Neural progenitor cell (in vitro differentiated cells): ENCODE data around the gene TPST1. TPM values are rescaled to one million over a fixed set of nuclear protein-coding genes. Genes with fewer than 3 reads are reported as not detected.

ENCODE experiments used
- DNase-seq: peaks from one replicate; pipeline ENCODE4 v3.0.0-alpha.2; 2016; ENCODE audit warnings: low spot score
- H2AFZ ChIP-seq: fragments of 200-600 bp; sonication (generic); replicated peaks from 2 replicates; pipeline ENCODE4 v1.6.1; 2016; ENCODE audit warnings: antibody characterized with exemption
- H3F3A ChIP-seq: fragments of 200-600 bp; sonication (generic); 2 replicates; pipeline ENCODE4 v1.6.1; 2016; ENCODE audit warnings: antibody characterized with exemption, low read depth
- H3K27ac ChIP-seq: fragments of 200-600 bp; sonication (generic); 2 replicates; pipeline ENCODE4 v1.5.1; 2016; ENCODE audit warnings: mild to moderate bottlenecking
- H3K27me3 ChIP-seq: fragments of 200-600 bp; sonication (generic); 2 replicates; pipeline ENCODE4 v1.6.1; 2016; ENCODE audit warnings: mild to moderate bottlenecking, moderate library complexity
- H3K36me3 ChIP-seq: fragments of 200-600 bp; sonication (generic); 2 replicates; pipeline ENCODE4 v1.5.1; 2016
- H3K4me1 ChIP-seq: fragments of 200-600 bp; sonication (generic); 2 replicates; pipeline ENCODE4 v1.6.1; 2016; ENCODE audit warnings: mixed run types
- H3K4me2 ChIP-seq: fragments of 200-600 bp; sonication (generic); 2 replicates; pipeline ENCODE4 v1.6.1; 2016
- H3K4me3 ChIP-seq: fragments of 200-600 bp; sonication (generic); 2 replicates; pipeline ENCODE4 v1.5.1; 2016
- H3K79me2 ChIP-seq: fragments of 200-600 bp; sonication (generic); 2 replicates; pipeline ENCODE4 v1.6.1; 2016; ENCODE audit warnings: low read depth
- H3K9ac ChIP-seq: fragments of 200-600 bp; sonication (generic); 2 replicates; pipeline ENCODE4 v1.6.1; 2016
- H3K9me3 ChIP-seq: fragments of 200-600 bp; sonication (generic); 2 replicates; pipeline ENCODE4 v1.5.1; 2016; ENCODE audit warnings: low read depth
- H4K20me1 ChIP-seq: fragments of 200-600 bp; sonication (generic); 2 replicates; pipeline ENCODE4 v1.6.1; 2016; ENCODE audit warnings: low read depth
- H3K27ac Mint-ChIP-seq: 3 replicates; pipeline ENCODE4 v1.8.0; 2021; ENCODE audit warnings: mixed read lengths
- H3K27me3 Mint-ChIP-seq: 2 replicates; pipeline ENCODE4 v1.8.0; 2022; ENCODE audit warnings: low read depth, mild to moderate bottlenecking, inconsistent platforms, moderate library complexity, mixed read lengths; ENCODE audit not compliant: insufficient read depth
- H3K36me3 Mint-ChIP-seq: 3 replicates; pipeline ENCODE4 v1.8.0; 2021; ENCODE audit warnings: mixed read lengths
- H3K4me1 Mint-ChIP-seq: 3 replicates; pipeline ENCODE4 v1.8.0; 2021; ENCODE audit warnings: mixed read lengths
- H3K4me3 Mint-ChIP-seq: 3 replicates; pipeline ENCODE4 v1.8.0; 2021; ENCODE audit warnings: mild to moderate bottlenecking, moderate library complexity, mixed read lengths
- H3K9me3 Mint-ChIP-seq: 3 replicates; pipeline ENCODE4 v1.8.0; 2020; ENCODE audit warnings: mixed read lengths
- CTCF ChIP-seq: fragments of 200-600 bp; sonication (generic); IDR thresholded peaks from 2 replicates; pipeline ENCODE4 v1.5.1; 2017; ENCODE audit warnings: antibody characterized with exemption, mild to moderate bottlenecking
- EZH2 ChIP-seq: fragments of 200-600 bp; sonication (generic); IDR thresholded peaks from 2 replicates; pipeline ENCODE4 v1.6.1; 2017; ENCODE audit warnings: antibody characterized with exemption, mild to moderate bottlenecking, moderate library complexity
- EZH2phosphoT487 ChIP-seq: fragments of 200-600 bp; sonication (generic); IDR thresholded peaks from 2 replicates; pipeline ENCODE4 v1.6.1; 2017; ENCODE audit warnings: antibody characterized with exemption
- total RNA-seq: library from RNA; depleted of rRNA; stranded (reverse); fragments of >200 nt; gene quantifications from 2 replicates; pipeline ENCODE4 v1.2.3, GENCODE V29; 2015; ENCODE audit warnings: low replicate concordance

The TPST1 gene
- total RNA-seq, 1 donor from 2014 or later: 24.9 TPM

GRCh38 chr7:66255534-66256100 is 50.5 kb downstream of the TPST1 start:
- TF ChIP-seq CTCF: no peak
- no peak for TF ChIP-seq EZH2phosphoT487
- TF ChIP-seq EZH2: no peak
- Histone ChIP-seq H2AFZ (no peak overlapping the region), H3K27ac (no peak overlapping the region), H3K79me2 (peaks cover 19% of the 10 kb centered on the region), H4K20me1 (peaks cover 4% of the 10 kb centered on the region), H3K36me3 (no peaks in the 10 kb centered on the region), H3F3A (peaks cover 10% of the 10 kb centered on the region), H3K9ac (no peak overlapping the region), H3K4me2 (no peak overlapping the region), H3K4me3 (no peak overlapping the region), H3K4me1 (peaks cover 20% of the 10 kb centered on the region), H3K9me3 (no peaks in the 10 kb centered on the region), H3K27me3 (no peaks in the 10 kb centered on the region)
- no peak for DNase-seq
- H3K4me3 Mint-ChIP-seq: no peak overlapping the region
- H3K36me3 Mint-ChIP-seq: peaks cover 5% of the 10 kb centered on the region
- no peaks in the 10 kb centered on the region for H3K4me1 Mint-ChIP-seq
- H3K27me3 Mint-ChIP-seq: no peaks in the 10 kb centered on the region
- no peaks in the 10 kb centered on the region for H3K9me3 Mint-ChIP-seq
- H3K27ac Mint-ChIP-seq: no peak overlapping the region

GRCh38 chr7:66256281-66256680 is 51.1 kb downstream of the TPST1 start:
- H3K4me3 Mint-ChIP-seq: no peak overlapping the region
- TF ChIP-seq EZH2phosphoT487 (no peak), CTCF (no peak), EZH2 (no peak)
- no peak overlapping the region for H3K27ac Mint-ChIP-seq

GRCh38 chr7:66257481-66257880 is 52.3 kb downstream of the TPST1 start:
- Mint-ChIP-seq H3K4me3 (no peak overlapping the region), H3K9me3 (peaks cover 5% of the 10 kb centered on the region), H3K4me1 (no peaks in the 10 kb centered on the region), H3K27ac (no peak overlapping the region), H3K36me3 (peaks cover 4% of the 10 kb centered on the region), H3K27me3 (no peaks in the 10 kb centered on the region)
- no peak for DNase-seq
- Histone ChIP-seq H2AFZ (no peak overlapping the region), H3K27me3 (no peaks in the 10 kb centered on the region), H3K4me3 (no peak overlapping the region), H3K4me1 (peaks cover 20% of the 10 kb centered on the region), H4K20me1 (peaks cover 4% of the 10 kb centered on the region), H3K27ac (no peak overlapping the region), H3K4me2 (no peak overlapping the region), H3F3A (peaks cover 10% of the 10 kb centered on the region), H3K79me2 (peaks cover 23% of the 10 kb centered on the region), H3K9ac (no peak overlapping the region), H3K9me3 (no peaks in the 10 kb centered on the region), H3K36me3 (no peaks in the 10 kb centered on the region)
- TF ChIP-seq CTCF: no peak
- TF ChIP-seq EZH2phosphoT487: no peak
- no peak for TF ChIP-seq EZH2

More at GRCh38 chr7:66256281-66256680, 51.1 kb downstream of the TPST1 start:
- Mint-ChIP-seq H3K36me3 (peaks cover 4% of the 10 kb centered on the region), H3K27me3 (no peaks in the 10 kb centered on the region), H3K4me1 (no peaks in the 10 kb centered on the region), H3K9me3 (no peaks in the 10 kb centered on the region)
- H3K4me1 ChIP-seq: peaks cover 20% of the 10 kb centered on the region
- H2AFZ ChIP-seq: no peak overlapping the region
- H3K36me3 ChIP-seq: no peaks in the 10 kb centered on the region
- H3K27me3 ChIP-seq: no peaks in the 10 kb centered on the region
- H3K4me3 ChIP-seq: no peak overlapping the region
- peaks cover 10% of the 10 kb centered on the region for H3F3A ChIP-seq
- H3K9me3 ChIP-seq: no peaks in the 10 kb centered on the region
- no peak overlapping the region for H3K27ac ChIP-seq
- H3K79me2 ChIP-seq: peaks cover 23% of the 10 kb centered on the region
- no peak overlapping the region for H3K4me2 ChIP-seq
- no peak for DNase-seq
- no peak overlapping the region for H3K9ac ChIP-seq
- peaks cover 4% of the 10 kb centered on the region for H4K20me1 ChIP-seq
